NCI-H526 treated with DMSO at 0.1 percent for 48 hours (cell line): ENCODE measurements around the gene RNF39.
"Not testable (repeated sequence)": the region's sequence is repeated elsewhere in the genome, so short reads cannot be mapped to it uniquely, and the experiment has no call there.

ENCODE experiments used
- DNase-seq: peaks from one replicate; lab custom pipeline; 2025; lab: John Stamatoyannopoulos, UW

RNF39 gene

GRCh38 chr6:30061092-30061857 lies 14.3 kb downstream of the RNF39 start, which contains the start of gene POLR1H:
Gene POLR1H, plus strand, starts transcription at chr6:30061265. Its CDS starts 260 bp downstream, at chr6:30061525.
- DNase-seq = peak; percentile 93

- DNase-seq = no peak
These were observed 14.9 kb downstream of the RNF39 start for GRCh38 chr6:30060606-30061091.

- no peak for DNase-seq
These were observed 20.1 kb downstream of the RNF39 start for GRCh38 chr6:30055513-30055912.

GRCh38 chr6:30053682-30054081 lies 21.9 kb downstream of the RNF39 start:
- no peak for DNase-seq

- DNase-seq = no peak
These were observed 28.3 kb downstream of the RNF39 start for GRCh38 chr6:30047220-30047619.

- DNase-seq = no peak
These were observed 30.9 kb downstream of the RNF39 start for GRCh38 chr6:30044630-30045029.

- DNase-seq = no peak
These were observed 31.8 kb downstream of the RNF39 start for GRCh38 chr6:30043744-30044143.

GRCh38 chr6:30042914-30043313 lies 32.7 kb downstream of the RNF39 start:
- no peak for DNase-seq

- DNase-seq = no peak
These were observed 33.1 kb downstream of the RNF39 start for GRCh38 chr6:30042476-30042875.

- DNase-seq = no peak
These were observed 33.7 kb downstream of the RNF39 start for GRCh38 chr6:30041821-30042220.

GRCh38 chr6:30041221-30041620 lies 34.3 kb downstream of the RNF39 start:
- DNase-seq = no peak

GRCh38 chr6:30037182-30037788 lies 38.3 kb downstream of the RNF39 start:
- no peak for DNase-seq

GRCh38 chr6:30035784-30036183 lies 39.8 kb downstream of the RNF39 start:
- DNase-seq = no peak

GRCh38 chr6:30033440-30033839 lies 42.1 kb downstream of the RNF39 start:
- not testable (repeated sequence) for DNase-seq

GRCh38 chr6:30031381-30031780 lies 44.2 kb downstream of the RNF39 start:
- no peak for DNase-seq

GRCh38 chr6:30029588-30029987 lies 46.0 kb downstream of the RNF39 start:
- no peak for DNase-seq

- DNase-seq = no peak
These were observed 50.4 kb downstream of the RNF39 start for GRCh38 chr6:30025186-30025585.

GRCh38 chr6:30022712-30023111 lies 52.9 kb downstream of the RNF39 start:
- DNase-seq = not testable (repeated sequence)

GRCh38 chr6:30022189-30022588 lies 53.4 kb downstream of the RNF39 start:
- DNase-seq = no peak

- DNase-seq = no peak
These were observed 54.9 kb downstream of the RNF39 start for GRCh38 chr6:30020626-30021025.
